Lower leg skin (tissue), 3 donors: ENCODE measurements around the gene IZUMO1.

Source experiments
- POLR2A ChIP-seq, 2 donors: fragments of 450-650 bp; IDR thresholded peaks; one replicate each; pipeline ENCODE4 v1.6.1; 2016 to 2017; ENCODE audit warnings: antibody characterized with exemption in 2 of 2, mild to moderate bottlenecking in 1 of 2, moderate library complexity in 1 of 2
- TF ChIP-seq, protein P1 (sequence below), 3 donors: fragments of 450-650 bp; IDR thresholded peaks; one replicate each; pipeline ENCODE4 v1.5.1; 2016; ENCODE audit warnings: antibody characterized with exemption in 3 of 3, mild to moderate bottlenecking in 3 of 3, moderate library complexity in 2 of 3

DNA sequence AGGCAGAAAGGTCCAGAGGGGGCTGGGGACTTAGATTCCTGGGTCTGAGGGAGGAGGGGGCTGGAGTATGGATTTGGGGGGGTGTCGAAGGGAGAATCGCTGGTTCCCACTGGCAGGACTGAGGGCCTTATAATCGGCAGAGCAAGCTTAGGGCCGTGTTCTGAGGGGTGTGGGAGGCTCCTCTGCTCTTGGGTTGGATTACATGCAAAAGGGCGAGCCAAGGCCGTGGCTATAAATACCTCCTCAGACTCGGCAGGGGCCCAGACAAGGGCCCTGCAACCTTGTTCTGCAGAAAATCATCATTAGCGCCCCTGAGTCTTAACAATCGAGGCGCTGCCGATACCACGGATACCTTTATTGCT is 26.5 kb downstream of the IZUMO1 start:
- TF ChIP-seq, protein P1, sequence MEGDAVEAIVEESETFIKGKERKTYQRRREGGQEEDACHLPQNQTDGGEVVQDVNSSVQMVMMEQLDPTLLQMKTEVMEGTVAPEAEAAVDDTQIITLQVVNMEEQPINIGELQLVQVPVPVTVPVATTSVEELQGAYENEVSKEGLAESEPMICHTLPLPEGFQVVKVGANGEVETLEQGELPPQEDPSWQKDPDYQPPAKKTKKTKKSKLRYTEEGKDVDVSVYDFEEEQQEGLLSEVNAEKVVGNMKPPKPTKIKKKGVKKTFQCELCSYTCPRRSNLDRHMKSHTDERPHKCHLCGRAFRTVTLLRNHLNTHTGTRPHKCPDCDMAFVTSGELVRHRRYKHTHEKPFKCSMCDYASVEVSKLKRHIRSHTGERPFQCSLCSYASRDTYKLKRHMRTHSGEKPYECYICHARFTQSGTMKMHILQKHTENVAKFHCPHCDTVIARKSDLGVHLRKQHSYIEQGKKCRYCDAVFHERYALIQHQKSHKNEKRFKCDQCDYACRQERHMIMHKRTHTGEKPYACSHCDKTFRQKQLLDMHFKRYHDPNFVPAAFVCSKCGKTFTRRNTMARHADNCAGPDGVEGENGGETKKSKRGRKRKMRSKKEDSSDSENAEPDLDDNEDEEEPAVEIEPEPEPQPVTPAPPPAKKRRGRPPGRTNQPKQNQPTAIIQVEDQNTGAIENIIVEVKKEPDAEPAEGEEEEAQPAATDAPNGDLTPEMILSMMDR (IDR thresholded peaks at IDR 0.05) = no peak
- no peak for TF ChIP-seq POLR2A (IDR thresholded peaks at IDR 0.05)
